ENCODE measurements around the gene IFT22. TPM values are rescaled to one million over a fixed set of nuclear protein-coding genes. Genes with fewer than 3 reads are reported as not detected.
"Not testable (repeated sequence)": the region's sequence is repeated elsewhere in the genome, so short reads cannot be mapped to it uniquely, and the experiment has no call there.

Gene IFT22
- total RNA-seq, 1 experiment from 2014 or later, result 27.2 TPM

GRCh38 chr7:101285171-101285570 lies 36.4 kb downstream of the IFT22 start:
- no peak for DNase-seq (ENCODE audit: extremely low read depth, low read depth)

- DNase-seq (ENCODE audit: extremely low read depth, low read depth), result not testable (repeated sequence)
Measured at GRCh38 chr7:101280912-101281311, 40.7 kb downstream of the IFT22 start.

- no peak for DNase-seq (ENCODE audit: extremely low read depth, low read depth)
Measured at GRCh38 chr7:101278461-101279292, 42.9 kb downstream of the IFT22 start.

GRCh38 chr7:101277155-101277554 lies 44.5 kb downstream of the IFT22 start:
- no peak for DNase-seq (ENCODE audit: extremely low read depth, low read depth)

GRCh38 chr7:101273206-101273605 lies 48.4 kb downstream of the IFT22 start:
- DNase-seq (ENCODE audit: extremely low read depth, low read depth), result no peak

GRCh38 chr7:101271021-101271420 lies 50.6 kb downstream of the IFT22 start:
- DNase-seq (ENCODE audit: extremely low read depth, low read depth), result no peak

- DNase-seq (ENCODE audit: extremely low read depth, low read depth), result no peak
Measured at GRCh38 chr7:101269664-101270063, 51.9 kb downstream of the IFT22 start.

GRCh38 chr7:101265622-101266516 lies 55.7 kb downstream of the IFT22 start:
- DNase-seq (ENCODE audit: extremely low read depth, low read depth), result no peak

GRCh38 chr7:101264102-101264706 lies 57.4 kb downstream of the IFT22 start:
- not testable (repeated sequence) for DNase-seq (ENCODE audit: extremely low read depth, low read depth)

Small RNA genes lying within 50 kb of the gene (small RNA-seq; reads per million reads assigned to genes)
- gene RNU6-1104P, result 0.02 to 0.06 reads per million in 2 experiments

Other genes starting within 250 kb of the IFT22 start
- gene TRIM56, start 236.3 kb downstream of the IFT22 start, total RNA-seq (2014; rRNA removed; shearing (Covaris generic)), result 9.8 and 12.9 TPM in 2 replicates
- gene SERPINE1, start 194.7 kb downstream of the IFT22 start, total RNA-seq (2014; rRNA removed; shearing (Covaris generic)), result 11.9 and 12.3 TPM in 2 replicates
- gene AP1S1, start 167.3 kb downstream of the IFT22 start, total RNA-seq (2014; rRNA removed; shearing (Covaris generic)), result 125 and 143 TPM in 2 replicates
- gene VGF, start 156.2 kb downstream of the IFT22 start, total RNA-seq (2014; rRNA removed; shearing (Covaris generic)), result 11.6 and 15.4 TPM in 2 replicates
- 0.09 TPM in 1 of 2 replicates, not detected in the other for gene NAT16, start 141.5 kb downstream of the IFT22 start, total RNA-seq (2014; rRNA removed; shearing (Covaris generic))
- gene MOGAT3, start 120.8 kb downstream of the IFT22 start, total RNA-seq (2014; rRNA removed; shearing (Covaris generic)), result not detected in 2 replicates
- gene PLOD3, start 104.2 kb downstream of the IFT22 start, total RNA-seq (2014; rRNA removed; shearing (Covaris generic)), result 125 and 130 TPM in 2 replicates
- 66.9 and 77.5 TPM in 2 replicates for gene ZNHIT1, start 103.6 kb downstream of the IFT22 start, total RNA-seq (2014; rRNA removed; shearing (Covaris generic))
- gene CLDN15, start 84.0 kb downstream of the IFT22 start, total RNA-seq (2014; rRNA removed; shearing (Covaris generic)), result 10.0 and 11.2 TPM in 2 replicates
- 87.2 and 97.5 TPM in 2 replicates for gene FIS1, start 76.7 kb downstream of the IFT22 start, total RNA-seq (2014; rRNA removed; shearing (Covaris generic))
- gene COL26A1, start 41.1 kb upstream of the IFT22 start, total RNA-seq (2014; rRNA removed; shearing (Covaris generic)), result 0.09 and 0.25 TPM in 2 replicates

All from NCI-H460 (cell line).